Activated T-helper 2 cell treated with anti-CD3 and anti-CD28 coated beads, Interferon-gamma antibody, Interleukin-2, Interleukin-4, amounts not matched to agents 10 μg/mL and 5 μg/mL and 100 μg/mL, durations not matched to agents 14 hours and 24 hours and 36 hours (primary cell): Measurements from ENCODE around the gene MFSD2B. TPM values are rescaled to one million over a fixed set of nuclear protein-coding genes. Genes with fewer than 3 reads are reported as not detected.
"Not testable (repeated sequence)": the region's sequence is repeated elsewhere in the genome, so short reads cannot be mapped to it uniquely, and the experiment has no call there.

Experiments used
- DNase-seq: peaks from one replicate; pipeline ENCODE4 v3.0.0; 2021; ENCODE audit warnings: low spot score
- H3K27ac Mint-ChIP-seq: one replicate; pipeline ENCODE4 v1.8.0; 2021; ENCODE audit warnings: mixed read lengths
- H3K27me3 Mint-ChIP-seq: one replicate; pipeline ENCODE4 v1.8.0; 2021; ENCODE audit warnings: low read depth, mixed read lengths
- H3K36me3 Mint-ChIP-seq: one replicate; pipeline ENCODE4 v1.8.0; 2021; ENCODE audit warnings: low read depth, mixed read lengths
- H3K4me1 Mint-ChIP-seq: one replicate; pipeline ENCODE4 v1.8.0; 2021; ENCODE audit warnings: low read depth, mixed read lengths
- H3K4me3 Mint-ChIP-seq: one replicate; pipeline ENCODE4 v1.8.0; 2021; ENCODE audit warnings: low read depth, mild to moderate bottlenecking, moderate library complexity, mixed read lengths
- H3K9me3 Mint-ChIP-seq: one replicate; pipeline ENCODE4 v1.8.0; 2021; ENCODE audit warnings: mixed read lengths
- intact Hi-C: fragments of 100-400 bp; cut with micrococcal nuclease; formaldehyde crosslinking; loops from one replicate; pipeline ENCODE4 v1.15.1; 2023
- total RNA-seq: library from RNA; stranded (reverse); gene quantifications from 2 replicates; pipeline ENCODE4 v1.2.3, GENCODE V29; 2022

Gene MFSD2B
- total RNA-seq, 1 donor from 2014 or later: 0.14 TPM

GRCh38 chr2:24012521-24013188 is 2.8 kb downstream of the MFSD2B start:
- Mint-ChIP-seq H3K4me3 (no peak overlapping the region), H3K27ac (no peak overlapping the region), H3K9me3 (no peaks in the 10 kb centered on the region), H3K27me3 (peaks cover 42% of the 10 kb centered on the region), H3K36me3 (no peaks in the 10 kb centered on the region), H3K4me1 (peaks cover 7% of the 10 kb centered on the region)
- intact Hi-C loops: no loop called here
- no peak for DNase-seq

- H3K36me3 Mint-ChIP-seq, H3K27ac Mint-ChIP-seq, H3K4me1 Mint-ChIP-seq, DNase-seq, H3K9me3 Mint-ChIP-seq, intact Hi-C loops, H3K4me3 Mint-ChIP-seq: not testable (repeated sequence)
- peaks cover 28% of the 10 kb centered on the region for H3K27me3 Mint-ChIP-seq
These were observed 5.0 kb downstream of the MFSD2B start for GRCh38 chr2:24014902-24015301.

GRCh38 chr2:24015562-24016375 is 5.9 kb downstream of the MFSD2B start:
- Mint-ChIP-seq H3K27me3 (peaks cover 26% of the 10 kb centered on the region), H3K4me1 (peaks cover 7% of the 10 kb centered on the region), H3K9me3 (no peaks in the 10 kb centered on the region), H3K36me3 (no peaks in the 10 kb centered on the region), H3K27ac (no peak overlapping the region), H3K4me3 (no peak overlapping the region)
- no peak for DNase-seq
- intact Hi-C loops: no loop called here

- intact Hi-C loops: no loop called here
- no peak for DNase-seq
- Mint-ChIP-seq H3K4me3 (no peak overlapping the region), H3K4me1 (peaks cover 4% of the 10 kb centered on the region), H3K9me3 (no peaks in the 10 kb centered on the region), H3K27me3 (peaks cover 20% of the 10 kb centered on the region), H3K36me3 (no peaks in the 10 kb centered on the region), H3K27ac (no peak overlapping the region)
These were observed 6.5 kb downstream of the MFSD2B start for GRCh38 chr2:24016376-24016761.

GRCh38 chr2:24016853-24017703 is 7.2 kb downstream of the MFSD2B start:
- Mint-ChIP-seq H3K4me1 (no peaks in the 10 kb centered on the region), H3K27me3 (peaks cover 13% of the 10 kb centered on the region), H3K9me3 (no peaks in the 10 kb centered on the region), H3K4me3 (no peak overlapping the region), H3K27ac (no peak overlapping the region), H3K36me3 (no peaks in the 10 kb centered on the region)
- intact Hi-C loops: no loop called here
- no peak for DNase-seq

GRCh38 chr2:24017711-24018110 is 7.8 kb downstream of the MFSD2B start:
- H3K36me3 Mint-ChIP-seq: no peaks in the 10 kb centered on the region
- H3K27me3 Mint-ChIP-seq: peaks cover 7% of the 10 kb centered on the region
- intact Hi-C loops: no loop called here
- H3K27ac Mint-ChIP-seq: no peak overlapping the region
- no peak for DNase-seq
- no peak overlapping the region for H3K4me3 Mint-ChIP-seq
- no peaks in the 10 kb centered on the region for H3K4me1 Mint-ChIP-seq
- no peaks in the 10 kb centered on the region for H3K9me3 Mint-ChIP-seq

GRCh38 chr2:24018241-24018640 is 8.4 kb downstream of the MFSD2B start:
- Mint-ChIP-seq H3K36me3 (no peaks in the 10 kb centered on the region), H3K4me3 (no peak overlapping the region), H3K9me3 (no peaks in the 10 kb centered on the region), H3K27ac (no peak overlapping the region), H3K27me3 (peaks cover 4% of the 10 kb centered on the region), H3K4me1 (no peaks in the 10 kb centered on the region)
- intact Hi-C loops: no loop called here
- DNase-seq: no peak

- no peak overlapping the region for H3K4me3 Mint-ChIP-seq
- no peaks in the 10 kb centered on the region for H3K36me3 Mint-ChIP-seq
- H3K27me3 Mint-ChIP-seq: no peaks in the 10 kb centered on the region
- intact Hi-C loops: no loop called here
- no peaks in the 10 kb centered on the region for H3K9me3 Mint-ChIP-seq
- H3K4me1 Mint-ChIP-seq: no peaks in the 10 kb centered on the region
- no peak for DNase-seq
- no peak overlapping the region for H3K27ac Mint-ChIP-seq
These were observed 9.8 kb downstream of the MFSD2B start for GRCh38 chr2:24019729-24020128.

GRCh38 chr2:24020244-24020643 is 10.4 kb downstream of the MFSD2B start:
- Mint-ChIP-seq H3K27ac (no peak overlapping the region), H3K36me3 (no peaks in the 10 kb centered on the region), H3K9me3 (no peaks in the 10 kb centered on the region), H3K4me1 (no peaks in the 10 kb centered on the region), H3K4me3 (no peak overlapping the region), H3K27me3 (no peaks in the 10 kb centered on the region)
- DNase-seq: no peak
- intact Hi-C loops: no loop called here

GRCh38 chr2:24021122-24021998 is 11.5 kb downstream of the MFSD2B start:
- no peak for DNase-seq
- intact Hi-C loops: no loop called here
- Mint-ChIP-seq H3K4me3 (no peak overlapping the region), H3K27me3 (no peaks in the 10 kb centered on the region), H3K4me1 (no peaks in the 10 kb centered on the region), H3K36me3 (no peaks in the 10 kb centered on the region), H3K9me3 (no peaks in the 10 kb centered on the region), H3K27ac (no peak overlapping the region)

- no peak overlapping the region for H3K27ac Mint-ChIP-seq
These were observed 12.6 kb downstream of the MFSD2B start for GRCh38 chr2:24022324-24022974.

More at GRCh38 chr2:24022324-24022974, 12.6 kb downstream of the MFSD2B start:
- DNase-seq: no peak
- H3K27me3 Mint-ChIP-seq: no peaks in the 10 kb centered on the region
- intact Hi-C loops: no loop called here
- H3K4me1 Mint-ChIP-seq: no peaks in the 10 kb centered on the region
- peaks cover 2% of the 10 kb centered on the region for H3K36me3 Mint-ChIP-seq
- H3K9me3 Mint-ChIP-seq: no peaks in the 10 kb centered on the region
- H3K4me3 Mint-ChIP-seq: no peak overlapping the region
